ENCODE results near the gene CDADC1. TPM values are rescaled to one million over a fixed set of nuclear protein-coding genes. Genes with fewer than 3 reads are reported as not detected.

Gene CDADC1
- total and polyA plus RNA-seq, 2 of the 13 experiments (the other 11 are each of a cell fraction or from before 2014, with no cell fraction given): 2.4 to 9.0 TPM

DNA sequence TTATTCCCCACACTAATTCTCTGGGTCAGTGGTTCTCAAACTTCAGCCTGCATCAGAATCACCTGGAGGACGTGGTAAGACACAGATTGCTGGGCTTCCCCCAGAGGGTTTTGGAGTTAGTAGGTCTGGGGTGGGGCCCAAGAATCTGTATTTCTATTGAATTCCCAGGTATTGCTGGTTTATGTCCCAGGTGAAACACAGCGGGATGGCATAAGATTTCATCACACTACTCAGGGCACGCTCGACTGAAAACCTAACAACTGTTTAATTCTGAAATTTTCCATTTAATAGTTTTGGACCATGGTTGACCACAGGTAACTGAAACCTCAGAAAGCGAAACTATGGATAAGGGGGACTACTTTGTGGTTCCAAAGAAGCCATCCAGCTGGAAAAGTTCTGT is 21.1 kb upstream of the CDADC1 start:
- 52% methylated on average over 5 of the region's 5 CpGs for WGBS (ENCODE audit: low lambda C conversion rate)
- no peak for ATAC-seq

More for the DNA sequence above, 21.1 kb upstream of the CDADC1 start:
- no peak overlapping the region for H3K4me3 ChIP-seq (replicated peaks in 1 of 3; ENCODE audit: insufficient read depth in 1 of 3, low read depth in 2 of 3, low read length in 3 of 3)
- peaks cover 10% of the 10 kb centered on the region for H3K4me1 ChIP-seq (ENCODE audit: insufficient read depth, low read length)
- no peak overlapping the region for H3K4me2 ChIP-seq (ENCODE audit: low read depth, low read length)
- no TSS peak for BruUV-seq (replicated peaks)
- FAIRE-seq: no peak
- no peaks in the 10 kb centered on the region for H3K36me3 ChIP-seq (replicated peaks in 1 of 2; ENCODE audit: control insufficient read depth in 1 of 2, insufficient read depth in 2 of 2, low read length in 2 of 2)
- TF ChIP-seq RARA (CRISPR knock-in tag; IDR thresholded peaks at IDR 0.05): no peak
- no peak for TF ChIP-seq SNAPC2 (CRISPR knock-in tag; IDR thresholded peaks at IDR 0.05)
- TF ChIP-seq MIER2 (CRISPR knock-in tag; IDR thresholded peaks at IDR 0.05): no peak
- no peak for TF ChIP-seq ARHGAP35 (CRISPR knock-in tag; IDR thresholded peaks at IDR 0.05; ENCODE audit: borderline replicate concordance)
- TF ChIP-seq THAP11 (CRISPR knock-in tag; IDR thresholded peaks at IDR 0.05): no peak
- TF ChIP-seq ATF7-NPFF (CRISPR knock-in tag; IDR thresholded peaks at IDR 0.05; ENCODE audit: low read depth): no peak
- TF ChIP-seq ASH2L (IDR thresholded peaks at IDR 0.05; ENCODE audit: insufficient read length, low read depth, low read length): no peak
- TF ChIP-seq AHDC1 (CRISPR knock-in tag; IDR thresholded peaks at IDR 0.05; ENCODE audit: borderline replicate concordance): no peak
- no peak for TF ChIP-seq SRY (CRISPR knock-in tag; IDR thresholded peaks at IDR 0.05)
- TF ChIP-seq PAX8 (CRISPR knock-in tag; IDR thresholded peaks at IDR 0.05; ENCODE audit: borderline replicate concordance): no peak
- no peak for TF ChIP-seq ZMYM3 (CRISPR knock-in tag; IDR thresholded peaks at IDR 0.05)
- H3K79me2 ChIP-seq (ENCODE audit: insufficient read depth, low read length): no peaks in the 10 kb centered on the region
- no peak overlapping the region for H2AFZ ChIP-seq (ENCODE audit: low read length)
- H3K9me3 ChIP-seq (ENCODE audit: low read length): no peaks in the 10 kb centered on the region
- intact Hi-C loops (cut with micrococcal nuclease; ENCODE audit: unreplicated experiment) (no loop called here), in situ Hi-C loops (cut with HindIII; ENCODE audit: extremely low pct_ligation_motif_present, low pct_unique_long_range_greater_than_20kb) (no loop called here)
- H3K27me3 ChIP-seq (ENCODE audit: control insufficient read depth in 1 of 2, insufficient read depth in 2 of 2, low read length in 2 of 2): no peaks in the 10 kb centered on the region; a peak in 1 of 5 replicates
- DNase-seq (ENCODE audit: low spot score): no peak
- ChIA-PET POLR2A (no interaction called here), CTCF (ENCODE audit: low intra/inter-chr PET ratio, low total read pairs) (no interaction called here)
- H3K27ac ChIP-seq (ENCODE audit: extremely low read length, insufficient read depth, low read length): no peak overlapping the region
- H3K9ac ChIP-seq (ENCODE audit: insufficient read depth, low read depth, low read length): no peak overlapping the region
- H4K20me1 ChIP-seq (ENCODE audit: insufficient read depth, low read length): no peaks in the 10 kb centered on the region

Data from HepG2 (cell line).